ENCODE measurements around the gene ADCY10.

The ADCY10 gene

DNA sequence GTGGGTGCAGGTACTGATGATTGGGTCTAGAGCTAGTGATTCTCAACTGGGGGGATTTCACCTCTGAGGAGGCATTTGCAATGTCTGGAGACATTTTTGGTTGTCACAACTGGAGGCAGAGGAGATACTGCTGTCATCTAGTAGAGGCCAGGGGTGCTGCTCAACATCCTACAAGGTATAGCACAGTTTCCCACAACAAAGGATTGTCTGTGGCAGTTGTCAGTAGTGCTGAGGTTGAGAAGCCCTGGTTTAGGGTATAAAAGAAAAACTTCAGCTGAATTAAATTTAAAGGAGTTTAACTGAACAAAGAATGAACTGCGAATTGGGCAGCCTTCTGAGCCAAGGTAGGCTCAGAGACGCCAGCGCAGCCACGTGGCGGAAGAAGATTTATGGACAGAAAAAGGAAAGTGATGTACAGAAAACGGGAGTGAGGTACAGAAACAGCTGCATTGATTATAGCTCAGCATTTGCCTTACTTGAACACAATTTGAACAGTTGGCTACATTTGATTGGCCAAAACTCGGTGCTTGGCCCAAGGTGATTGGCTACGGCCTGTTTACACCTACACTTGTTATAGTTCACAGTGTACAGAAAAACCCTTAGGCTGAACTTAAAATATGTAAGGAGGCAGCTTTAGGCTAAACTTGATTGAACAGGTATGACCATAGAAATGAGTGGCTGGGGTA lies 151.7 kb downstream of the ADCY10 start:
- Histone ChIP-seq H3K9ac (ENCODE audit: low read length) (no peak overlapping the region), H3K27me3 (ENCODE audit: control insufficient read depth, insufficient read depth, low read length) (no peaks in the 10 kb centered on the region; the same call in 1 of the 2 replicates), H3K4me1 (ENCODE audit: control insufficient read depth, insufficient read depth, low read length) (peaks cover 23% of the 10 kb centered on the region; the same call in 1 of the 2 replicates), H3K36me3 (ENCODE audit: control insufficient read depth, insufficient read depth, low read length) (peaks cover 16% of the 10 kb centered on the region), H3K27ac (ENCODE audit: low read depth, low read length) (no peak overlapping the region), H3K9me3 (ENCODE audit: control insufficient read depth, insufficient read depth, low read depth, low read length) (no peaks in the 10 kb centered on the region), H3K4me3 (ENCODE audit: low read depth, low read length) (no peak overlapping the region)

- H3K4me1 ChIP-seq (ENCODE audit: control insufficient read depth, insufficient read depth, low read length): peaks cover 28% of the 10 kb centered on the region; the same call in 1 of the 2 replicates
- peaks cover 9% of the 10 kb centered on the region for H3K36me3 ChIP-seq (ENCODE audit: control insufficient read depth, insufficient read depth, low read length)
- H3K4me3 ChIP-seq (ENCODE audit: low read depth, low read length): no peak overlapping the region
- no peaks in the 10 kb centered on the region for H3K9me3 ChIP-seq (ENCODE audit: control insufficient read depth, insufficient read depth, low read depth, low read length)
- no peak overlapping the region for H3K9ac ChIP-seq (ENCODE audit: low read length)
- no peaks in the 10 kb centered on the region for H3K27me3 ChIP-seq (ENCODE audit: control insufficient read depth, insufficient read depth, low read length)
- no peak overlapping the region for H3K27ac ChIP-seq (ENCODE audit: low read depth, low read length)
These were observed 152.5 kb downstream of the ADCY10 start for GRCh38 chr1:167761400-167761799.
